GM23338 (cell line): Measurements from ENCODE around the gene SIK2. TPM values are rescaled to one million over a fixed set of nuclear protein-coding genes. Genes with fewer than 3 reads are reported as not detected.

ENCODE experiments used
- ATAC-seq: fragments of 200-7000 bp; cut with Tn5 transposase; 3 replicates; pipeline ENCODE4 v1.9.1; 2020
- DNase-seq: peaks from one replicate; pipeline ENCODE4 v3.0.0-alpha.2; 2015; ENCODE audit warnings: low spot score
- H2AFZ ChIP-seq: fragments of 200-600 bp; sonication (generic); 2 replicates; pipeline ENCODE4 v1.8.0; 2016; ENCODE audit warnings: antibody characterized with exemption, mild to moderate bottlenecking, moderate library complexity
- H3F3A ChIP-seq: fragments of 200-600 bp; sonication (generic); replicated peaks from 2 replicates; pipeline ENCODE4 v1.8.0; 2017; ENCODE audit warnings: antibody characterized with exemption, mixed run types, low read depth
- H3K27ac ChIP-seq: fragments of 200-600 bp; sonication (generic); 2 replicates; pipeline ENCODE4 v1.6.1; 2016; ENCODE audit warnings: low read depth
- H3K27me3 ChIP-seq: fragments of 200-600 bp; sonication (generic); 2 replicates; pipeline ENCODE4 v1.8.0; 2016; ENCODE audit warnings: mild to moderate bottlenecking, mixed run types, moderate library complexity; ENCODE audit not compliant: insufficient read depth
- H3K36me3 ChIP-seq: fragments of 200-600 bp; sonication (generic); 2 replicates; pipeline ENCODE4 v1.8.0; 2016; ENCODE audit warnings: mild to moderate bottlenecking; ENCODE audit not compliant: insufficient read depth
- H3K4me1 ChIP-seq: fragments of 200-600 bp; sonication (generic); 2 replicates; pipeline ENCODE4 v1.8.0; 2016; ENCODE audit warnings: mild to moderate bottlenecking, moderate library complexity; ENCODE audit not compliant: insufficient read depth
- H3K4me2 ChIP-seq: fragments of 200-600 bp; sonication (generic); 2 replicates; pipeline ENCODE4 v1.7.1; 2017; ENCODE audit warnings: mixed run types
- H3K4me3 ChIP-seq: fragments of 200-600 bp; sonication (generic); 2 replicates; pipeline ENCODE4 v1.6.1; 2016; ENCODE audit warnings: mixed run types
- H3K79me2 ChIP-seq: fragments of 200-600 bp; sonication (generic); replicated peaks from 2 replicates; pipeline ENCODE4 v1.8.0; 2017; ENCODE audit warnings: mild to moderate bottlenecking; ENCODE audit not compliant: insufficient read depth
- H3K9me2 ChIP-seq: fragments of 200-600 bp; sonication (generic); 2 replicates; pipeline ENCODE4 v1.8.0; 2017; ENCODE audit not compliant: insufficient read depth
- H4K20me1 ChIP-seq: fragments of 200-600 bp; sonication (generic); replicated peaks from 2 replicates; pipeline ENCODE4 v1.8.0; 2017; ENCODE audit warnings: mild to moderate bottlenecking; ENCODE audit not compliant: insufficient read depth
- H3K27ac Mint-ChIP-seq: 2 replicates; pipeline ENCODE4 v1.8.0; 2020; ENCODE audit warnings: inconsistent platforms, mild to moderate bottlenecking, moderate library complexity, mixed read lengths
- H3K27me3 Mint-ChIP-seq: 3 replicates; pipeline ENCODE4 v1.8.0; 2022; ENCODE audit warnings: low read depth, mild to moderate bottlenecking, moderate library complexity, mixed read lengths, inconsistent platforms; ENCODE audit not compliant: insufficient read depth, poor library complexity
- H3K36me3 Mint-ChIP-seq: 3 replicates; pipeline ENCODE4 v1.8.0; 2021; ENCODE audit warnings: low read depth, mild to moderate bottlenecking, inconsistent platforms, moderate library complexity, mixed read lengths
- H3K4me1 Mint-ChIP-seq: 3 replicates; pipeline ENCODE4 v1.8.0; 2020; ENCODE audit warnings: mild to moderate bottlenecking, inconsistent platforms, mixed read lengths
- H3K4me3 Mint-ChIP-seq: 3 replicates; pipeline ENCODE4 v1.8.0; 2021; ENCODE audit warnings: moderate library complexity, mild to moderate bottlenecking, inconsistent platforms, mixed read lengths
- H3K9me3 Mint-ChIP-seq: 3 replicates; pipeline ENCODE4 v1.8.0; 2020; ENCODE audit warnings: moderate library complexity, mild to moderate bottlenecking, inconsistent platforms, mixed read lengths
- CREB1 ChIP-seq: fragments of 250-450 bp; sonication (Bioruptor Pico); IDR thresholded peaks from 2 replicates; pipeline ENCODE4 v1.5.0; 2020; ENCODE audit warnings: low read depth, mild to moderate bottlenecking, moderate library complexity
- CTCF ChIP-seq, 2 experiments: fragments of 200-600 bp in 1 of 2; sonication (generic) in 1 of 2; conservative IDR thresholded peaks; 2 replicates each; pipeline versions ENCODE4 v1.5.1 to v1.6.1; 2016 to 2017; ENCODE audit warnings: antibody characterized with exemption in 2 of 2, low read depth in 2 of 2, mild to moderate bottlenecking in 2 of 2, moderate library complexity in 1 of 2
- EZH2phosphoT487 ChIP-seq: fragments of 200-600 bp; sonication (generic); IDR thresholded peaks from one replicate; pipeline ENCODE4 v1.8.1; 2018; ENCODE audit warnings: antibody characterized with exemption; ENCODE audit not compliant: unreplicated experiment
- NANOG ChIP-seq: IDR thresholded peaks from 2 replicates; pipeline ENCODE4 v1.6.1; 2016; ENCODE audit warnings: antibody characterized with exemption, borderline replicate concordance
- POLR2AphosphoS5 ChIP-seq: IDR thresholded peaks from 2 replicates; pipeline ENCODE4 v1.6.1; 2016; ENCODE audit warnings: antibody characterized with exemption, low read depth
- ZNF331 ChIP-seq: fragments of 250-450 bp; sonication (Bioruptor Pico); IDR thresholded peaks from 2 replicates; pipeline ENCODE4 v1.5.0; 2020; ENCODE audit warnings: low read depth, mild to moderate bottlenecking, moderate library complexity
- ZNF462 ChIP-seq: fragments of 250-450 bp; sonication (Bioruptor Pico); IDR thresholded peaks from 2 replicates; pipeline ENCODE4 v1.5.0; 2020; ENCODE audit warnings: mild to moderate bottlenecking, moderate library complexity
- polyA plus RNA-seq: library from polyadenylated mRNA; unstranded; fragments of >200 nt; fragmentation: Nextera tagmentation; extraction: Ambion mirVana; gene quantifications from 2 replicates; pipeline ENCODE4 v1.2.1, GENCODE V29; 2016
- total RNA-seq: library from RNA; depleted of rRNA; stranded (reverse); fragments of >200 nt; shearing (Covaris generic); gene quantifications from 2 replicates; pipeline ENCODE4 v1.2.3, GENCODE V29; 2014

The SIK2 gene
- total and polyA plus RNA-seq, 2 experiments from 2014 or later, result 2.3 to 6.7 TPM

- no peak for TF ChIP-seq ZNF462 (CRISPR knock-in tag)
- no peak for TF ChIP-seq CTCF (conservative IDR thresholded peaks at IDR 0.05; ENCODE audit: low read depth in 2 of 2)
- TF ChIP-seq EZH2phosphoT487, result no peak
Measured at GRCh38 chr11:111675891-111676290, 73.6 kb downstream of the SIK2 start (continued).

- DNase-seq, result no peak
- no peak overlapping the region for H3K4me3 ChIP-seq
- no peak overlapping the region for H2AFZ ChIP-seq
- H3K36me3 Mint-ChIP-seq, result peaks cover 1% of the 10 kb centered on the region; the same call in 2 of the 3 replicates
- no peak overlapping the region for H3K4me3 Mint-ChIP-seq
- H3K27ac ChIP-seq, result no peak overlapping the region
- no peaks in the 10 kb centered on the region for H3K4me1 Mint-ChIP-seq
- no peaks in the 10 kb centered on the region for H3K4me1 ChIP-seq
- no peaks in the 10 kb centered on the region for H3K79me2 ChIP-seq
- H3K27me3 Mint-ChIP-seq, result no peaks in the 10 kb centered on the region
- no peak overlapping the region for H3K4me2 ChIP-seq
- 0 out of 2 replicates have a peak, but pooled peaks cover 7% of the 10 kb centered on the region for H3K9me2 ChIP-seq
- H3K36me3 ChIP-seq, result no peaks in the 10 kb centered on the region
- no peaks in the 10 kb centered on the region for H3F3A ChIP-seq
- no peaks in the 10 kb centered on the region for H4K20me1 ChIP-seq
- H3K27me3 ChIP-seq, result no peaks in the 10 kb centered on the region
- no peak for ATAC-seq
- no peak overlapping the region for H3K27ac Mint-ChIP-seq
- no peaks in the 10 kb centered on the region for H3K9me3 Mint-ChIP-seq
- TF ChIP-seq NANOG, result no peak
- TF ChIP-seq POLR2AphosphoS5, result no peak
- no peak for TF ChIP-seq ZNF462 (CRISPR knock-in tag)
- TF ChIP-seq CREB1, result no peak
- TF ChIP-seq ZNF331 (CRISPR knock-in tag), result no peak
Measured at GRCh38 chr11:111676878-111677585, 74.8 kb downstream of the SIK2 start.
